Choroid plexus epithelial cell (primary cell): Measurements from ENCODE around the gene GSC2.

Experiments used
- DNase-seq: peaks from one replicate; pipeline ENCODE4 v3.0.0-alpha.2; 2010; ENCODE audit warnings: low read depth
- H3K4me3 ChIP-seq: 2 replicates; pipeline ENCODE4 v1.5.1; 2011; ENCODE audit warnings: low read depth, mild to moderate bottlenecking, control low read depth, low read length, moderate library complexity
- CTCF ChIP-seq: conservative IDR thresholded peaks from 2 replicates; pipeline ENCODE4 v1.5.1; 2011; ENCODE audit warnings: low read depth, mild to moderate bottlenecking, control low read depth, inconsistent platforms, low read length, moderate library complexity

Gene GSC2

DNA sequence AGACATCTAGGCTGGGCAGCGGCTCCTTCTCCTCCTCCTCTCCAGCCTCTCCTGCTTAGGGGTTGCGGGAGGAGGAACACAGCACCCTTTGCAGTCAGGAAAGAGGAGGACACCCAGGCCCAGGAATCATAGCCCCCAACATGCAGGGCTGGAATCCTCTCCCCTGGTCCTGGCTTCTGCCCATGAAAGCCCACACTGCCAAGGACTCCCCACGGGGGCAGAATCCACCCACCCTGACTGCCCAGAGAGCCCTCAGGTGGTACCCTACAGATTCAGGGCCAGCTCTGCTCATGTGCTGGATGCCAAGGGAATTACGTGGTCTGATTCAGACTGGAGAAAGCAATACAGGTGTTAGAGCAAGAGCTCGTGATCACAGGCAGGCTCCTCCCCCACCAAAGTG, 10.1 kb downstream of the GSC2 start:
- no peak for TF ChIP-seq CTCF
- no peak for DNase-seq

GRCh38 chr22:19139001-19139356, 11.1 kb downstream of the GSC2 start:
- DNase-seq: no peak
- TF ChIP-seq CTCF: no peak
- H3K4me3 ChIP-seq: no peak overlapping the region

More for the DNA sequence above, 10.1 kb downstream of the GSC2 start:
- no peak overlapping the region for H3K4me3 ChIP-seq

DNA sequence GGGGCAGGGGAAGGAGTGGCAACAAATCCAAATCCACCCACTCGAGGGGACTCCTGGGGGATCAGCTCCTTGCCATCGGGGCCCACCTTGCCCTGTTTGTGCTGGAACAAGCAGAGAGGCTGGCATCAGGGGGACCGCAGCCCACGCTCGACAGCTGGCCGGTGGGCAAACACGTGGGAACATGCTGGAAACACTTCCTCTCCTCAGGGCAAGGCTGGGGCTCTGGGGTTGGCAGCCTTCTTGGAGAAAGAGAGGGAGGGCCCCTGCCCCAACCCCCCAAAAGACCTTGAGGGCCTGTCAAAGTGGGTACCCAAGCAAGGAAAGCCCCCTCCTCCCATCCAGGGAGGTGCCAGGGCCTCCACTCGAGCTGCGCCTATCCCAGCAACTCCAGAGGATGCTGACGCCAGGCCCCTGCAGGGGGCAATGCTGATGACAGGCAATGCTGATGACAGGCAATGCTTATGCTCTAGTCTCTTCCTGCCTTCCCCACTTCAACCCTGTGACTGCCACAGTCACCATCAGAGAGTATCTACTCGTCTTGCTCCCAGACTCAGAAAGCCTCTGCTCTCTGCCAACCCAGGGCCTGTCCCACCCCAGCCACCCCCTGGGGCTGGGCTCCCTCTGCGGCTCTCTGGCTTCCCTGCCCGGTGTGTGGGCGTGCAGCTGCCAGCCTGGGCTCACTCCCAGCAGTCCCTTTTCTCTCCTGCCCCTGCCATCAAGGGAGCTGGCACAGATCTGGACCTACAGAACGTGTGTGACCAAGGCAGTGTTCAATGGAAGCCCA, 11.7 kb downstream of the GSC2 start:
- H3K4me3 ChIP-seq: no peak overlapping the region
- no peak for DNase-seq
- TF ChIP-seq CTCF: no peak

DNA sequence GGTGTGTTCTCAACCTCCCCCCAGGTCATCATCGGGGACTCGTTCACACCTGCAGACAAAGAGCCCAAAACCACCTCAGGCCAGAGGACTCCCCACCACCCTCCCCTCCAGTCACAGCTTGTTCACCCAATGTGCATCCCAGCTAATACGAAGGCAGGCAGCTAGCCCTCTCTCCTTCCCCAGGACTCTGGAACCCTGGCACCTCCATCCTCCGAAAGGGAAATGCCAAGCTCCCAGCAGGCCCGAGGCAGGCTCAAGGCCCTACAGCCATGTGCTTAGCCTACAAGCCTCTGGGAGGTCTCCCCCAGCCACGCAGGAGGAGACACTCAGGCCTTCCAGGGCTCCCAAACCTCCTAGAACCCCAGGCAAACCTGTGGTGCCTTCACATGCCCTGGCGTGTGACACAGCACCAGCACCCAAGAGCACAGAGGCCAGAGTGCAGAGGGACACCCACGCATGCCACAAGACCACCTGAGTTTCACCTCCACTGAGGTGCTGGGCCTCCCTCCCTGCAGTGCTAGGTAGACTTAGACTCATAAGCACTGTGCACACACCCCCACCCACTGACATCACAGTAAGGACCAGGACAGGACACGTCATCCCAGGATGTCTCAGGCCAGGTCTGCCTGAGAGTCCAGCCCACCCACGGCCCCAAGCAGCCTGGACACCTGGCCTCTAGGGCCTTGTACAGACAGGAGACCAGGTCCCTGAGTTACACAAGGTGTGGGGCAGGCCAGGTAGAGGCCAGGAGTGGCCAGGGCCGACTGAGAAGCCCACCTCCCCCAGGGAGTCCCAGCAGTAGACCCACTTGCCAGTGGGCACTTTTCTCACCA, 12.5 kb downstream of the GSC2 start:
- no peak for DNase-seq
- no peak for TF ChIP-seq CTCF
- no peak overlapping the region for H3K4me3 ChIP-seq

DNA sequence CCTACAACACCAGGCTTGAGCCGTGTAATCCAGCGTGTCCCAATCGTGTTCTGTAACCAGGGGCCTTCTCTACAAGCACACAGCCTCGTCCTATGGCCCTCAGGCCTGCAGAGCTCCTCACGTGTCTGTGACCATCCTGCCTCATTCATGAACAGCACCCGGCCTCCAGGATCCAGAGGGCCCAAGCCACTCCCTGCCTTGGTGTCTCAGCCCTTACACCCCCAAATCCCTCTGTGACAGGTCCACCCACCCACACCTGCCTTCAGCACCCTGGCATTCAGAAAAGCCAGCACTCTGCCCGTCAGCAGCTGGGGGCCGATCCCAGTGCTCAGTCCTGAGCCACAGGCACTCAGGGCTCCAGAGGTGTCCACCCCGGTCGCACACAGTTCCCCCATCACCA, 13.2 kb downstream of the GSC2 start:
- TF ChIP-seq CTCF: no peak

DNA sequence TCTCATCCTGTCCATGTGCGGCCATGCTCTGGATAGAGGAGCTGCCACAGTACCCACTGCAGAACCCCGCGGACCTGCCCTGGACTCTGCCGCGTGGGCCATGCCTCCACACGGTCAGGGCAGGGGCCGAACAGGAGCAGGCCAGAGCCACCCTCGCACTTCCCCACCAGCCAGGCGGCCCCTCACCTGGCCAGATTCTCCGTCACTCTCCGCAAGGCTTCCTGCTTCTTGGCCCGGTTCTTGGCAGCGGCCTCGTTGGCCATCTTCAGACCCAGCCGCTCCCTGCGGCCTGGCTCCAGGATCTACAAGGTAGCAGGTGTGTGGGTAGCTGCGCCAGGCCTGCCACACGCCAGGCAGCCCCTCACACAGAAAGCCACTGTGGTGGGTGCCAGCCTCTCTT, 15.2 kb downstream of the GSC2 start:
- DNase-seq: no peak
- TF ChIP-seq CTCF: no peak
- H3K4me3 ChIP-seq: no peak overlapping the region

More for the DNA sequence above, 13.2 kb downstream of the GSC2 start:
- H3K4me3 ChIP-seq: no peak overlapping the region
- no peak for DNase-seq
